ENCODE data around the gene TFF2. TPM values are rescaled to one million over a fixed set of nuclear protein-coding genes. Genes with fewer than 3 reads are reported as not detected.

Gene TFF2
- total and polyA plus RNA-seq, 2 of the 4 experiments (the other 2 are of a cell fraction): not detected

DNA sequence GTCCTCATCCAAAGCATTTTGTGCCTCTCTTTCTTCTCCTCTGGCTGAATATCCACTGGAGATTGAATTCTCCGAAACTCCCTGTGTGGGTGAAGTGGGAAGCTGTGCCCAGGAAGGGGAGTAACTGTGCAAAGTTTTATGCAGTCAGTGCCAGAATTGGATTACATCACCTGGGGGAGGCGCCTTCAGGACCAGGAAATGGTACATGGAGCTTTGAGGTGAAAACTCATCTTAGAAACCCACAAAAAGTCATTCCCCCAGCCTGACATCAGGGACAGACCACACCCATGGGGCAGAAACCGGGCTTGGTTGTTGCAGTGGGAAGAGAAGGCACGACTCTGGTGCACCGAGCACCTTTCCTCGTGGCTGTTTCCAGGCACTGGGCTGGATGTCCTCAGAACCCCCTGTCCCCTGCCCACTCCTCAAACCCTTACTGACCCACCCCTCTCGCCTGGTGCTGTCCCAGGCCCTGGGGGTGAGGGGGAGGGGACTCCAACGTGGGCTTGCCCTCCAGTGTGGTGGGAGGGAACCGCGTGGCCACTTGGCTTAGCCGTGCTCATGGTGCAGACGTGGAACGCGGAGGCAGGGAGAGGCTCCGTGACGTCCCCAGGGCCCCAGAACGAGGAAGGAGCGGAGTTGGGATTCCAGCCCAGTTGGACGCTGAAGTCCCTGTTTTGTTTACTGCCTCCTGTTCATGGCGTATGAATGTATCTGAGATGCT, 51.3 kb downstream of the TFF2 start:
- no peak overlapping the region for H3K27ac ChIP-seq (ENCODE audit: insufficient read depth, low read length)
- no peak overlapping the region for H2AK9ac ChIP-seq (replicated peaks; ENCODE audit: low read depth, low read length, poor library complexity)
- ATAC-seq (ENCODE audit: low read depth) (no peak), DNase-seq (no peak)
- no peak overlapping the region for H3K4me3 ChIP-seq (ENCODE audit: insufficient read depth, low read depth, low read length)
- H2AK5ac ChIP-seq (ENCODE audit: low read depth, low read length): no peak overlapping the region
- TF ChIP-seq RAD21 (IDR thresholded peaks at IDR 0.05; ENCODE audit: low read length) (no peak), FOS (IDR thresholded peaks at IDR 0.05; ENCODE audit: low read depth, low read length) (no peak), MAFK (IDR thresholded peaks at IDR 0.05; ENCODE audit: low read depth, low read length) (no peak), RCOR1 (IDR thresholded peaks at IDR 0.05; ENCODE audit: insufficient replicate concordance, low read length) (no peak), USF2 (IDR thresholded peaks at IDR 0.05; ENCODE audit: low read depth, low read length) (no peak), NFE2L2 (IDR thresholded peaks at IDR 0.05; ENCODE audit: low read depth, low read length) (no peak), SMC3 (IDR thresholded peaks at IDR 0.05; ENCODE audit: low read depth, low read length) (no peak), CHD1 (IDR thresholded peaks at IDR 0.05; ENCODE audit: low read depth, low read length) (no peak), RFX5 (IDR thresholded peaks at IDR 0.05; ENCODE audit: low read depth, low read length) (no peak)
- H4K5ac ChIP-seq (ENCODE audit: low read depth, low read length): no peak overlapping the region
- H2BK20ac ChIP-seq (ENCODE audit: low read depth, low read length): no peak overlapping the region
- no peak overlapping the region for H3K56ac ChIP-seq (ENCODE audit: extremely low read depth, insufficient read depth, low read length)
- in situ Hi-C loops (cut with MboI; ENCODE audit: low sequenced_read_pairs): no loop called here
- no peak overlapping the region for H2AFZ ChIP-seq (replicated peaks; ENCODE audit: low read length, poor library complexity)
- H4K20me1 ChIP-seq (ENCODE audit: insufficient read depth, low read length): no peaks in the 10 kb centered on the region
- H2BK5ac ChIP-seq (ENCODE audit: low read depth, low read length, poor library complexity, severe bottlenecking): no peak overlapping the region
- H3K23ac ChIP-seq (ENCODE audit: low read depth, low read length): no peak overlapping the region
- H3K4me2 ChIP-seq (ENCODE audit: low read depth, low read length): no peak overlapping the region
- 64% methylated on average over 8 of the region's 20 CpGs; no CpG with 5 or more reads in 1 of the 2 experiments for WGBS, 2 experiments (ENCODE audit: extremely low coverage in 2 of 2, insufficient read length in 1 of 2)
- H3K27me3 ChIP-seq (ENCODE audit: control insufficient read depth, insufficient read depth, low read length): peaks cover 15% of the 10 kb centered on the region
- dilution Hi-C loops (cut with HindIII; ENCODE audit: low sequenced_read_pairs, unreplicated experiment): no loop called here
- POLR2A ChIA-PET (ENCODE audit: unreplicated experiment): no interaction called here
- no peaks in the 10 kb centered on the region; the same call in 1 of the 2 replicates for H3K9me1 ChIP-seq (ENCODE audit: insufficient read depth, low read length)
- no peak overlapping the region for H2BK15ac ChIP-seq (ENCODE audit: low read depth, low read length)
- intact Hi-C loops (cut with micrococcal nuclease): no loop called here
- CTCF ChIA-PET: no interaction called here
- no peaks in the 10 kb centered on the region for H3K79me1 ChIP-seq (ENCODE audit: low read depth in 1 of 2, low read length in 2 of 2)
- no peak overlapping the region for H4K8ac ChIP-seq (ENCODE audit: low read depth in 2 of 2, low read length in 2 of 2)
- H3K4ac ChIP-seq (ENCODE audit: low read depth, low read length): no peak overlapping the region
- no peak overlapping the region for H3K14ac ChIP-seq (replicated peaks; ENCODE audit: low read depth, low read length)
- no TSS peak for BruUV-seq (replicated peaks)
- H3K36me3 ChIP-seq (ENCODE audit: control insufficient read depth, insufficient read depth, low read length): peaks cover 7% of the 10 kb centered on the region; the same call in 1 of the 2 replicates
- no peak overlapping the region for H4K91ac ChIP-seq (ENCODE audit: insufficient read depth, low read depth, low read length)
- H3K9me3 ChIP-seq (ENCODE audit: control insufficient read depth, insufficient read depth, low read length): no peaks in the 10 kb centered on the region
- H3K18ac ChIP-seq (ENCODE audit: low read depth, low read length): no peak overlapping the region
- H3K4me1 ChIP-seq (ENCODE audit: control insufficient read depth, insufficient read depth, low read length): no peaks in the 10 kb centered on the region
- no peak overlapping the region for H2BK120ac ChIP-seq (ENCODE audit: low read depth, low read length)
- no peak overlapping the region for H3K9ac ChIP-seq (ENCODE audit: low read depth, low read length)
